KOPT-K1 (cell line): Measurements from ENCODE around the gene ELL.
A peak's percentile ranks its signal among the peaks of the same experiment; 100 is the strongest.

ENCODE experiments used
- H3K27ac ChIP-seq: fragments of 200-600 bp; sonication (generic); 2 replicates; pipeline ENCODE4 v1.5.1; 2016; ENCODE audit warnings: antibody characterized with exemption, mild to moderate bottlenecking, low read depth, low read length; ENCODE audit not compliant: poor library complexity, severe bottlenecking
- H3K36me3 ChIP-seq: fragments of 200-600 bp; sonication (generic); 2 replicates; pipeline ENCODE4 v1.5.1; 2017; ENCODE audit warnings: antibody characterized with exemption, mild to moderate bottlenecking, low read length, moderate library complexity; ENCODE audit not compliant: insufficient read depth
- H3K9me3 ChIP-seq: fragments of 200-600 bp; sonication (generic); 2 replicates; pipeline ENCODE4 v1.5.1; 2017; ENCODE audit warnings: antibody characterized with exemption, low read length, mild to moderate bottlenecking; ENCODE audit not compliant: insufficient read depth, poor library complexity, severe bottlenecking

ELL gene

GRCh38 chr19:18493440-18494266, 28.2 kb downstream of the ELL start:
- Histone ChIP-seq H3K27ac (peak overlapping the region; percentile 56), H3K9me3 (no peaks in the 10 kb centered on the region), H3K36me3 (no peaks in the 10 kb centered on the region)

GRCh38 chr19:18491995-18492953, 29.6 kb downstream of the ELL start:
- Histone ChIP-seq H3K36me3 (no peaks in the 10 kb centered on the region), H3K27ac (no peak overlapping the region), H3K9me3 (no peaks in the 10 kb centered on the region)

GRCh38 chr19:18490728-18491127, 31.1 kb downstream of the ELL start:
- no peaks in the 10 kb centered on the region for H3K36me3 ChIP-seq
- no peaks in the 10 kb centered on the region for H3K9me3 ChIP-seq
- no peak overlapping the region for H3K27ac ChIP-seq

DNA sequence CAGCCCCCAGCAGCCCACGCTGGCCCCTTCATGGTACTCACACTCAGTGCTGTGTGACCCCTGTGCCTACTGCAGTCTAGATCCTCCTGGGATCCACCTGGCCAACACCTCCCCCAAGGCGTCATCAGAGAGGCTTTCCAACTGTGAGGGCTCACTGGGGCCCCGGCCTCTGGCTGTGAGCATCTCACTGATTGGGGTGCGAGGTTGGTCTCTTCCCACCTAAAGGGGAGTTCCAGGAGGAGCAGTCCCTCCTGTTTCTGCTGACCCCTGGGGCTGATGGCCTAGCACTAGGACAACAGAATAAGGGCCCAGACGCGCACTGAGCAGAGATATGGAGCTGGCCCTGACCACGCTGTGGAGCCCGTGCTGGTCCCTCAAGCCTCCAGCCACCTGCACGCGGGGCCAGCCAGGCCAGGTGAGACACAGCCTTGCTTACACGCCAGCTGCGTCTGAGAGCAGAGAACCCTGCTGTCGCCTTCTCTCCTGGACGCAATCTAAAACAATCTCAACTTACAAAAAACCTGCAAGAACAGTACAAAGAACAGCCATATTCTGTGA, 32.2 kb downstream of the ELL start:
- Histone ChIP-seq H3K36me3 (no peaks in the 10 kb centered on the region), H3K27ac (no peak overlapping the region), H3K9me3 (no peaks in the 10 kb centered on the region)

GRCh38 chr19:18488838-18489626, 32.8 kb downstream of the ELL start:
- no peak overlapping the region for H3K27ac ChIP-seq
- no peaks in the 10 kb centered on the region for H3K36me3 ChIP-seq
- no peaks in the 10 kb centered on the region for H3K9me3 ChIP-seq

GRCh38 chr19:18488403-18488723, 33.5 kb downstream of the ELL start:
- no peak overlapping the region for H3K27ac ChIP-seq
- H3K36me3 ChIP-seq: no peaks in the 10 kb centered on the region
- H3K9me3 ChIP-seq: no peaks in the 10 kb centered on the region

DNA sequence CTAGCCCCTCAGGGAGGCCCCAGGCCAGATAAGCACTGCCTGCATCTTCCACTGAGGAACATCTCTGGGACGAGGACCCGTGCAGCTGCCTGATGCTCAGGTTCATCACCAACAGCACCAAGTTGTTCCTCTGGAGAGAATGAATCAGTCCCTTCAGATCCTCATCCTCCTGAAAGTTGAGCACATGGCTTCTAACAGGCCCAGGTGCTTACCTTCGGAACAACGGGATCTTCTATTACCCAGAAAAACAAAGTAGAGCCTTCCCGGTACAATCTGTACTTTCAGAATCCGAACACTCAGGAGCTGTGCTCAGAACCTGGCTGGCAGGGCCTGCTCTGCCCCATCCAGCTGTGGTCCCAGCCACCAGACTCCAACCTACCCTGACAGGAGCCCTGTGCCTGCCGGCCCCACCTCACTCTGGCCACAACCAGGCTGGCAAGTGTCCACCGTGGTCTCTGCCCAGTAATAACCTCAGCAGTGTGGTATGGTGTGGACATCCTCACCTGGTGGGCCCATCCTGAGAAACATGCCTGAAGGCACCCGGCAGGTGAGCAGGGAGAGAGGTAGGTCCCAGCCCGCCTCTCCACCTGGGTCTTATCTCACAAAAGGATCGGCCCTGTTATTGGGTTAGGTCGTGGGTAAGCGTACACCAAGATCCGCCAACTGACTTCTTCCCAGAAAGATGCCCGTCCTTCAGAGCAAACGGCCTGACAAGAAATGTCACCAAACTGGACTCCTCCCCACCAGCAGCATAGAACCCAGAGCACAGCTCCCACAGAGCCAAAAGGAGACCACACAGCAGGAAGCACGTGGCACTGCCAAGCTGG, 34.1 kb downstream of the ELL start:
- H3K9me3 ChIP-seq: no peaks in the 10 kb centered on the region
- no peaks in the 10 kb centered on the region for H3K36me3 ChIP-seq
- H3K27ac ChIP-seq: no peak overlapping the region

DNA sequence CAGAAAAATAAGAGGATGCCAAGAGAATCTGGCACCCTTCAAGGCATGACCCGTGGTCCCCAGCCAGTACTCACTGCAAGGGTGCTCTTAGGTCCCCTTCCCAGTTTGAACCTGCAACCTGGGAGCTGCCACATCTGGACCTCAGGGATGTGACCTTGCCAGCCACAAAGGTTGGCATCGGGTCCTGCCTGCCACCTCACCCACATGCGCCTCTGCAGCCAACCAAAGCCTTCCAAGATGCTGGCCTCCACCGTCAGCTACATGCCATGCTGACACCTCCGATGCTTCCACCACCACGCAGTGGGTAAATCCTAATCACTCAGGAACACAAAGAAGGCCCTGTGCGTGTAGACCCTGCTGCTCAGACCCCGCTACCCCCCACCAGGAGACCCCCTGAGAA, 35.1 kb downstream of the ELL start:
- H3K27ac ChIP-seq: no peak overlapping the region
- H3K9me3 ChIP-seq: no peaks in the 10 kb centered on the region
- no peaks in the 10 kb centered on the region for H3K36me3 ChIP-seq

- Histone ChIP-seq H3K27ac (no peak overlapping the region), H3K36me3 (no peaks in the 10 kb centered on the region)
Observed at GRCh38 chr19:18484992-18485391, 36.9 kb downstream of the ELL start.

DNA sequence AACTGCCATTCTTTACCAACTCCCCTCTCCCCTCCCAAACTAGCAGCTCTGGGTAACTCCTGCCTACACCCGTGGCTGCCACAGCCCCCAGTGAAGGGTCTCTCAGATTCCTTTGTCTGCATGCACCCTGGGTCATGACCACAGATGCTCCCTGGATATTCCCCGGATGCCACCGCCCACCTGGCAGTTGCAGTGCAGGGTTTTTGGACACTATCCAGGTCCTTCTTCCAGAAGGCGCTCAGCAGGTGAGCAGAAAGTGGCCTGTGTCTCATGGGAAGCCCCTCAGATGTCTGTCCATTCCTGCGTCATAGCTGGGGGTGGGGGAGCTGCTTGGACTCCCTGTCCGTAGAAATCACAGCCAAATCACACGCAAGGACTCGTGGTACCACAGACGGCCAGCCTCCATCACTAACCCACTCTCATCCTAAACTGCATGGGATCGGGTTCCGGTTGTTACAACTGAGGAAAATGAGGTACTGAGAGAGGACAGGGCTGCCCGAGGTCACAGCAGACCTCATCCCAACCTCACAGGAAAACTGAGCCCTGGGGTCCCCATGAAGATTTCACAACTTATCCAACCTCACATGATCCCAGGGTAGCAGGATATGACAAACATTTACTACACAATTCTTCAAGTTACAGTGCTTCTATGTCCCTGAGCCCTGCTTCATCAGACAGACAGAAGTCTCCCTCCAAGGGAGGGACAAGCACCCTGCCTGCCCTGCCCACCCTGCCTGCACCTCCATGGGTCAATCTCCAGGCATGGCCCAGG, 38.6 kb downstream of the ELL start:
- Histone ChIP-seq H3K9me3 (no peaks in the 10 kb centered on the region), H3K36me3 (no peaks in the 10 kb centered on the region), H3K27ac (no peak overlapping the region)

More at GRCh38 chr19:18484992-18485391, 36.9 kb downstream of the ELL start:
- no peaks in the 10 kb centered on the region for H3K9me3 ChIP-seq

DNA sequence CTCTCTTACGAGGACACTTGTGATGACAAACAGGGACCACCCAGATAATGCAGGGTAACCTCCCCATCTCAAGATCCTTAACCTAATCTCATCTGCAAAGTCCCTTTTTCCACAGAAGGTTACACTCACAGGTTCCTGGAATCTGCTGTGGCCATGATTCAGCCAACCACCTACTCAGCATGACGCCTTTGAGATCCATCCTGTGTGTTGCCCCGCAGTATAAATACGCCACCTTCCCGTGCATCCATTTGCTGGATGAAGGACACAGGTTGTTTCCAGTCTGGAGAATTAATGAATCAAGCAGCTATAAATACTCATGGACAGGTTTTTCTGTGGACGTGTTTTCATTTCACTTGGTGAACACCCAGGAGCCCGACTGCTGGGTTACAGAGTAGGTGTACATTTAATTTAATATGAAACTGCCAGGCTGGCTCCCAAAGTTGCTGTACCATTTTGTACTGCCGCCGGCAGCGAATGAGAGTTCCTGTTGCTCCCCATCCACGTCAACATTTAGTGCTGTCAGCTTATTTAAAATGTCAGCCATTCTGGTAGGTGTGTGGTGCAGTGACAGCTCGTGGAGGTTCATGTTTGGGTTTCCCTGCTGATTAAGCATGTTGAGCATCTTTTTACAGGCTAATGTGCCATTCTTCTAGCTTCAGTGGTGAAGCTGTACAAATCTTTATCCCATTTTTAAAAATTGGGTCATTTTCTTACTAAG, 40.2 kb downstream of the ELL start:
- Histone ChIP-seq H3K27ac (no peak overlapping the region), H3K36me3 (no peaks in the 10 kb centered on the region), H3K9me3 (no peaks in the 10 kb centered on the region)

GRCh38 chr19:18480006-18480691, 41.7 kb downstream of the ELL start:
- peak overlapping the region; percentile 15 for H3K27ac ChIP-seq

More at GRCh38 chr19:18480006-18480691, 41.7 kb downstream of the ELL start:
- no peaks in the 10 kb centered on the region for H3K36me3 ChIP-seq
- H3K9me3 ChIP-seq: no peaks in the 10 kb centered on the region
